Keratinocyte (primary cell): ENCODE measurements around the gene LRRC74B. TPM values are rescaled to one million over a fixed set of nuclear protein-coding genes. Genes with fewer than 3 reads are reported as not detected.

ENCODE experiments used
- DNase-seq: peaks from one replicate; pipeline ENCODE4 v3.0.0-alpha.2; 2011; ENCODE audit warnings: low read depth, missing footprints, low spot score
- FAIRE-seq: peaks from 2 replicates; lab custom pipeline; 2011; peaks lifted over from hg19 to GRCh38; lab: Jason Lieb, UNC
- H2AFZ ChIP-seq: 2 replicates; pipeline ENCODE4 v1.6.0; 2012; ENCODE audit warnings: low read length, control low read depth, inconsistent platforms; ENCODE audit not compliant: control insufficient read depth
- H3K27ac ChIP-seq: 2 replicates; pipeline ENCODE4 v1.5.1; 2011; ENCODE audit warnings: low read length; ENCODE audit not compliant: control insufficient read depth, insufficient read depth
- H3K27me3 ChIP-seq: 3 replicates; pipeline ENCODE4 v1.6.0; 2011; ENCODE audit warnings: low read length; ENCODE audit not compliant: control insufficient read depth, insufficient read depth; ENCODE audit errors: extremely low read depth
- H3K36me3 ChIP-seq, 2 experiments: 2 replicates in 1 of 2; 3 replicates in 1 of 2; pipeline ENCODE4 v1.5.1; 2011; ENCODE audit warnings: low read length in 2 of 2, mild to moderate bottlenecking in 1 of 2; ENCODE audit not compliant: control insufficient read depth in 2 of 2, insufficient read depth in 2 of 2; ENCODE audit errors: extremely low read depth in 1 of 2
- H3K4me1 ChIP-seq: 3 replicates; pipeline ENCODE4 v1.5.1; 2011; ENCODE audit warnings: low read length; ENCODE audit not compliant: control insufficient read depth, insufficient read depth; ENCODE audit errors: extremely low read depth
- H3K4me2 ChIP-seq: 3 replicates; pipeline ENCODE4 v1.6.0; 2011; ENCODE audit warnings: low read depth, low read length; ENCODE audit not compliant: control insufficient read depth, insufficient read depth; ENCODE audit errors: extremely low read depth
- H3K4me3 ChIP-seq, 3 experiments: fragments of 200-600 bp in 1 of 3; sonication (generic) in 1 of 3; 2 replicates in 2 of 3; 3 replicates in 1 of 3; pipeline ENCODE4 v1.5.1; 2011 to 2016; ENCODE audit warnings: low read length in 3 of 3, mild to moderate bottlenecking in 3 of 3, control low read depth in 2 of 3, inconsistent platforms in 1 of 3, low read depth in 1 of 3, mixed read lengths in 1 of 3, mixed run types in 1 of 3, moderate library complexity in 1 of 3; ENCODE audit not compliant: control insufficient read depth in 2 of 3, insufficient read depth in 2 of 3; ENCODE audit errors: extremely low read depth in 1 of 3
- H3K79me2 ChIP-seq: 2 replicates; pipeline ENCODE4 v1.6.0; 2012; ENCODE audit warnings: low read length; ENCODE audit not compliant: control insufficient read depth, insufficient read depth
- H3K9ac ChIP-seq: 3 replicates; pipeline ENCODE4 v1.6.0; 2011; ENCODE audit warnings: low read length; ENCODE audit not compliant: control insufficient read depth, insufficient read depth; ENCODE audit errors: extremely low read depth
- H3K9me1 ChIP-seq: 3 replicates; pipeline ENCODE4 v1.6.0; 2011; ENCODE audit warnings: low read length; ENCODE audit not compliant: control insufficient read depth, insufficient read depth; ENCODE audit errors: extremely low read depth
- H3K9me3 ChIP-seq: 2 replicates; pipeline ENCODE4 v1.5.1; 2012; ENCODE audit warnings: low read depth, low read length; ENCODE audit not compliant: control insufficient read depth
- H4K20me1 ChIP-seq: 3 replicates; pipeline ENCODE4 v1.6.0; 2011; ENCODE audit warnings: low read length; ENCODE audit not compliant: control insufficient read depth, insufficient read depth; ENCODE audit errors: extremely low read depth
- CTCF ChIP-seq, 3 experiments: IDR thresholded peaks in 1 of 3; conservative IDR thresholded peaks in 1 of 3; optimal IDR thresholded peaks in 1 of 3; 2 replicates in 2 of 3; 3 replicates in 1 of 3; pipeline versions ENCODE3 to v1.5.1; 2011; ENCODE audit warnings: low read length in 3 of 3, mild to moderate bottlenecking in 3 of 3, moderate library complexity in 2 of 3, control low read depth in 1 of 3, inconsistent platforms in 1 of 3; ENCODE audit not compliant: insufficient read depth in 2 of 3; ENCODE audit errors: extremely low read depth in 1 of 3
- EZH2 ChIP-seq: IDR thresholded peaks from one replicate; pipeline ENCODE4 v1.6.1; 2012; ENCODE audit warnings: inconsistent platforms, mild to moderate bottlenecking, low read length, moderate library complexity
- dilution Hi-C: fragments of 300-500 bp; cut with MboI; formaldehyde crosslinking; loops from one replicate; pipeline ENCODE4 v1.7.0; 2020; ENCODE audit warnings: low sequenced_read_pairs; ENCODE audit not compliant: extremely low pct_ligation_motif_present
- polyA plus RNA-seq, 5 experiments: library from polyadenylated mRNA; depleted of rRNA in 3 of 5; stranded (reverse) in 3 of 5; stranded (forward) in 1 of 5; unstranded in 1 of 5; fragments of >200 nt; gene quantifications; 1 replicate in 1 of 5; 2 replicates in 3 of 5; 3 replicates in 1 of 5; pipeline versions ENCODE4 v1.2.1 to v1.2.3, GENCODE V29; 2011 to 2012; ENCODE audit warnings: missing spikeins in 2 of 5, low read depth in 1 of 5, low replicate concordance in 1 of 5

LRRC74B gene
- polyA plus RNA-seq, 1 donor (not counting 4 experiments of a cell fraction or from before 2014, with no cell fraction given), result not detected

DNA sequence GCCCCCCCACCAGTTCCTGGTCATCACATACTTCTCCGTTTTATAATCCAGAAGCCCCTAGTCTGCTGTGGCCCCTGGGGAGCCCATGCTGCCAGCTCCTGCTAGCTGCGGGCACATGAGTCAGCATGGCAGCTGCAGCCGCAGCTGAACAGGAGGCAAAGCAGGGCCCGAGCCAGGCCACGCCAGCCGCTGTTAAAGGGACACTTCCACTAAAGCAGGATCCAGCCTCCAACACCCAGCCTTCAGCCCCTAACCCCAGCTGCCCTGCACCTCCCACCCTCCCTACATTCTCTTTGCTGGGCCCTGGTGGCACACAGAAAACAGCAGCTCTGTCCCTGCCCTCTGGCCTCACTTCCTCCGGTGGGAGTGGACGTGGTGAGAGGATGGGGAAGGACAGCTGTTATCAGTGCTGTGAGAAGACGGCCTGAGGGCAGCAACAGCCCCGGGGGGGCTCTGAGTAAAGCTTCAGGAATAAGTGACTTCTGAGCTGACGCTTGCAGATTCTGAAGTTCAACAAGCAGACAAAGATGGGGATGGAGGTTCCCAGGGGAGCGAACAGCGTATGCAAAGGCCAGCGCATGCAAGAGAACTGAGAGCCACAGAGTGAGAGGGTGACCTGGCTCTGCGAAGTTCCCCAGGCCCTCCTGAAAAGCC, 688 bp upstream of the LRRC74B start:
- FAIRE-seq (peak; percentile 26), DNase-seq (no peak)
- H3K9me1 ChIP-seq, result no peaks in the 10 kb centered on the region
- no peaks in the 10 kb centered on the region for H4K20me1 ChIP-seq
- H2AFZ ChIP-seq, result peak overlapping the region; percentile 82
- H3K4me1 ChIP-seq, result peaks cover 18% of the 10 kb centered on the region
- dilution Hi-C loops, result no loop called here
- no peaks in the 10 kb centered on the region for H3K79me2 ChIP-seq
- H3K9ac ChIP-seq, result peak overlapping the region; percentile 33
- no peaks in the 10 kb centered on the region for H3K27me3 ChIP-seq
- H3K27ac ChIP-seq, result no peak overlapping the region
- no peaks in the 10 kb centered on the region for H3K9me3 ChIP-seq
- no peaks in the 10 kb centered on the region for H3K36me3 ChIP-seq
- H3K4me3 ChIP-seq, result peak overlapping the region in 2 of 3 experiments; percentile 40 to 59
- no peak for TF ChIP-seq CTCF (optimal IDR thresholded peaks at IDR 0.05 in 1 of 3, IDR thresholded peaks at IDR 0.05 in 1 of 3, conservative IDR thresholded peaks at IDR 0.05 in 1 of 3; ENCODE audit: extremely low read depth in 1 of 3, insufficient read depth in 2 of 3, low read length in 3 of 3)
- TF ChIP-seq EZH2, result no peak
- peak overlapping the region; percentile 83 for H3K4me2 ChIP-seq

DNA sequence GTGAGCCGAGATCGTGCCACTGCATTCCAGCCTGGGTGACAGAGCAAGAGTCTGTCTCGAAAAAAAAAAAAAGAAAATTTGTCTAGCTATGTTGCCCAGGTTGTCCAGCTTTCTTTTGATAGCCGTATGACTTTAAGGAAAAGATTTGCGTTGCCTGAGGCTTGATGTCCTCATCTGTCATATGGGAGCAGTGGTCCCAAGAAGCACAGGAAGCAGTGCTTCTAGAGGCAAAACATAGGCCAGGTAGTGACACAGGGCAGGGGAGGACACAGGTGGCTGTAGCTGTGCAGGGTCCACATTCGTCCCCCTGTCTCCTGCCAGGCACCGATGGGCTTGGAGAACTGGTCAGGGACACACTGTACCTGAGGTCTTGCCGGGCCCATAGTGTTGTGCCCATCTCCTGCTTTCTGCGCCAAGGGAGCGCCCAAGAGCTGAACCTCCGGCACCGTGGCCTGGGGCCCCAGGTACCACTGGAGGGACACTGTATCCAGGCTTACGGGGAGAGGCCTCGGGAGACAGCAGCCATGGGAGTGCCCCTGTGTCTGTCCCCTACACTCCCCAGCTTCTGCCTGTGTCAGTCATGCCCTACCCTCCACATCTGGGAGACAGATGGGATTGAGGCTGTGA, 1.4 kb downstream of the LRRC74B start:
- Histone ChIP-seq H3K4me3 (no peak overlapping the region), H3K36me3 (no peaks in the 10 kb centered on the region), H3K27ac (no peak overlapping the region), H2AFZ (no peak overlapping the region), H3K79me2 (no peaks in the 10 kb centered on the region), H3K4me1 (peaks cover 21% of the 10 kb centered on the region), H3K9ac (no peak overlapping the region), H3K27me3 (no peaks in the 10 kb centered on the region), H3K9me1 (no peaks in the 10 kb centered on the region), H3K9me3 (no peaks in the 10 kb centered on the region), H3K4me2 (no peak overlapping the region), H4K20me1 (no peaks in the 10 kb centered on the region)
- no peak for TF ChIP-seq EZH2
- no peak for TF ChIP-seq CTCF (optimal IDR thresholded peaks at IDR 0.05 in 1 of 3, IDR thresholded peaks at IDR 0.05 in 1 of 3, conservative IDR thresholded peaks at IDR 0.05 in 1 of 3; ENCODE audit: extremely low read depth in 1 of 3, insufficient read depth in 2 of 3, low read length in 3 of 3)
- DNase-seq (no peak), FAIRE-seq (no peak)
- dilution Hi-C loops, result no loop called here
